GM21447 (cell line): Measurements from ENCODE around the gene TK1.

Experiments
- ATAC-seq: cut with Tn5 transposase; IDR thresholded peaks from one replicate; pipeline ENCODE4 v1.9.1; 2021; ENCODE audit not compliant: unreplicated experiment

TK1 gene

DNA sequence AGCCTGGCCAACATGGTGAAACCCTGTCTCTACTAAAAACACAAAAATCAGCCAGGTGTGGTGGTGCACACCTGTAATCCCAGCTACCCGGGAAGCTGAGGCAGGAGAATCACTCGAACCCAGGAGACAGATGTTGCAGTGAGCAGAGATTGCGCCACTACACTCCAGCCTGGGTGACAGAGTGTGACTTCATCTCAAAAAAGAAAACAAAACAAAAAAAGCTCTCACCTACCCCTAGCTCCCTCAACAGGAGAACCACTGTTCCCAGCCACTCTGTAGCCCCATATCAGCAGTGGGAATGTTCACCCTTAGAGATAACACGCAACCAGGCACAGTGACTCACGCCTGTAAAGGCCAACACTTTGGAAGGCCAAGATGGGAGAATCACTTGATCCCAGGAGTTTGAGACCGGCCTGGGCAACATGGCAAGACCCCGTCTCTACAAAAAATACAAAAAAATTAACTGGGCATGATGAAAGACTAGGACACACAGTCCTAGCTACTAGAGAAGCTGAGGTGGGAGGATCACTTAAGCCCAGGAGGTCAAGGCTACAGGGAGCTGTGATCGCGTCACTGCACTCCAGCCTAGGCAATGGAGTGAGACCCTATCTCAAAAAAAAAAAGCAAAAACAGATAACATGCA is 50.9 kb downstream of the TK1 start:
- ATAC-seq = no peak

DNA sequence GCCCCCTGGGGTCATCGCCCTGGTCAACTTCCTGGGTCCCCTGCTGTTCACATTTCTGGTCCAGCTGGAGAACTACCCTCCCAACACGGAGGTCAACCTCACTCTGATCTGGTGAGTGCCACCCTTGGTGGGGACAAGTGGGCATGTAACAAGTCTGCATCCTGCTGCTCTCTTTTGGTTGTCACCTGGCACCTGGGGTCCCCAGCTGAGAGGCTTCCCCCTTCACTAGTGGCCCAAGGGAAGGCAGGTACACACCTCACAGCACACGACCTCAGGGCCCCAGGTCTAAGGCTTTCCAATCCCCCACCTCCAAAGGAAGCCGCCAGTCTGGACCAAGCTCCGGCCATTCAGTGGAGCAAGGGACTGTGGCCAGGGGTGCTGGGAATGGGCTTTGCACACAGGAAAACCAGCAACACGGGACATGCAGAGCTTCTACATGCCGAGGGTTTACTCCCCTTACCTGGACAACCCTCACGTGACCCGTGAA is 51.9 kb downstream of the TK1 start:
- ATAC-seq = no peak

DNA sequence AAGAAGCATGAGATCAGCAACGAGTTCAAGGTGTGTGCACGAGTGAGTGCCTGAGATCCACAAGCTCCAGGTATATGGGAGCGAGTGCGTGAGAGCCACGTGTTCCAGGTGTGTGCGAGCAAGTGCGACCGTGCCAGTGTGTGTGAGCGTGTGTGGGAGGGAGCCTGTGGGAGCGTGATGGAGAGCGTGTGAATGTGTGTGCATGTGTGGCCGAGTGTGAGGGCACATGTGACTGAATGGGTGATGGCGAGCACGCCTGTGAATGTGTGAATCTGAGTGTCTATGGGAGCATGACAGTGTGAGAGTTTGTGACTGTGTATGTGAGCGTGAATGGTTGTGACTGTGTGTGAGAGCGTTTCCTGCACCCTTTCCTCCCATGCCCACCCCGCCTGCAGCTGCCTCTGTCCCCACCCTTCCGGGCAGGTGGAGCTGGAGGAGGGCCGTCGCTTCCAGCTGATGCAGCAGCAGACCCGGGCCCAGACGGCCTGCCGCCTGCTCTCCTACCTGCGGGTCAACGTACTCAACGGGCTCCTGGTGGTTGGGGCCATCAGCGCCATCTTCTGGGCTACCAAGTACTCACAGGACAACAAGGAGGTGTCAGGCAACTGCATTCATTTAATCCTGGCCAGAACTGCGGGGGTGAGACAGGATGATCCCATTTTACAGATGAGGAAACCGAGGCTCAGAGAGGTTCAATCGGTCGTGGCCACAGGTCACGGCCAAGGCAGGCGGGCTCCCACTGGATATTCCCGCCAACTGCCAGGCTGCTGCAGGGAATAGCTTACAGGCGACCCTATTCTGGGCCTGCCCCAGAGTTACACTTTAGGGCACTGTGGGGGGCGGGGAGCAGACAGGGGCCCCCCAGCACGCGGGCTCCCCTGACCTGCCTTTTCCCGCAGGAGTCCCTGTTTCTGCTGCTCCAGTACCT is 52.6 kb downstream of the TK1 start:
- no peak for ATAC-seq

DNA sequence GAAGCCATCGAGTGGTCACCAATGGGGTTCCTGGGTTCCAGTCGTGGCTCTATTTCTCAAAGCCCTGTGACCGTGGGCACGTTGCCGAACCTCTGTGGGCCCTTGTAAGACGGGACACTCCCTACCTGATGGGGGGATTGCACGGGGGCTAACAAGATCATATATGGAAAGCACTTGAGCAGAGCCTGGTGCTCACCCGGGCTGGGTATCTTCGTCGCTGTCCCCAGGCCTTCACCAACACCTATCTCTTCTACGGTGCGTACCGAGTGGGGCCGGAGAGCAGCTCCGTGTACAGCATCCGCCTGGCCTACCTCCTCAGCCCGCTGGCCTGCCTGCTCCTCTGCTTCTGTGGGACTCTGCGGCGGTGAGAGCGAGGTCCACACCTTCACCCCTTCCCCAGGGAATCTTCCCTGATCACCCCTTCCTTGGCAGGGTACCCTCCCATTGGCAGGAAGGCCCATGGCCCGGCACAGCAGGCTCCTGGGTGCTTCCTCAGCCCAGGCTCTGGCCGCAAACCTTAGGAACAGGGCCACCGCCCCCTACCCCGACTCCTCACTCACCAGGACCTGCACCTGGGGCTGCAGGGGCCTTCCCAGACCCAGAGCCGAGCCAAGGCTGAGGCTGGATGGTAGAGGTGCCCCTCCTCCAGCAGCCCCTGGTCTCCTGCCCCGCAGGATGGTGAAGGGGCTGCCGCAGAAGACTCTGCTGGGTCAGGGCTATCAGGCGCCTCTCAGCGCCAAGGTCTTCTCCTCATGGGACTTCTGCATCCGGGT is 53.5 kb downstream of the TK1 start:
- ATAC-seq = no peak

DNA sequence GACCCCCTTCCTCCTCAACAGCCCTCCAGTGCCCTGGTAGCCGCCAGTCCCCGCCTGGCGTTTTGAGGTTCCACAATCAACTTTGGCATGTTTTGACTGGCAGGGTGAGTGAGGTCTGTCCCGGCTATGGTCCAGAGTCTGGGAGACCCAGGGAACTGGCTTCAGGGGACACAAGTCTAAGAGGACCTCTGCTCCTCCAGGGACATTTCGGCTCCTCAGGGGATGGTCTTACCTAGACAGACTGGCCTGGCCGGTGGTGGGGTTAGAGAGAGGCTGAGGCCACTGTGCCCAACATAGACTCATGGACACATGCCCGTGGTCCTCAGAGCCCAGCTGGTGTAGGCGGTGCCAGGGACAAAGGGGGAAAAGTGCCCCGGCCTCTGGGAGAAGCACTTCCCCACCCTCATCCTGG is 54.1 kb downstream of the TK1 start:
- ATAC-seq = no peak

DNA sequence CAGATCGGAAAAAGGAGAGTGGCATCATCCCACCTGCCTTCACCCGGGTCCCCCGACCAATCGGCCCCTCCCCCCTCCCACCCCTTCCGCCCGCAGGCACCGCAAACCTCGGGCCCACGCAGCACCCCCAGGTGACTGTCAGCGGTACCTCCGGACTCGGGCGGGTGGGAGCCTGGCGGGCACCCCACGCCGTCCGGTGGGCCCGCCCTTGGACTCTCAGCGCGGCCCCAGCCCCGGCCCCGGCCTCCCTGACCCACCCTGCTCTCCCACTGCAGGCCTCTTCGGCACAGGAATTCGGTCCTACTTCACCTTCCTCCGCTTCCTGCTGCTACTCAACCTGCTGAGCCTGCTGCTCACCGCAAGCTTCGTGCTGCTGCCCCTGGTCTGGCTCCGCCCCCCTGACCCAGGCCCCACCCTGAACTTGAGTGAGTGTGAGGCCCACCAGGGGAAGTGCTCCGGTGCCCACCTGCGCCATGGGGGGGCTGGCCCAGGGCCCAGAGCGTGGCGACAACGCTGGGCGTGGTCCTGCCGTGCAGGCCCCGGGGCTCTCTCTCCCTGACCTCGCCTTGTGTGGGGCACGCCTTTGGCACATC is 54.7 kb downstream of the TK1 start:
- no peak for ATAC-seq

DNA sequence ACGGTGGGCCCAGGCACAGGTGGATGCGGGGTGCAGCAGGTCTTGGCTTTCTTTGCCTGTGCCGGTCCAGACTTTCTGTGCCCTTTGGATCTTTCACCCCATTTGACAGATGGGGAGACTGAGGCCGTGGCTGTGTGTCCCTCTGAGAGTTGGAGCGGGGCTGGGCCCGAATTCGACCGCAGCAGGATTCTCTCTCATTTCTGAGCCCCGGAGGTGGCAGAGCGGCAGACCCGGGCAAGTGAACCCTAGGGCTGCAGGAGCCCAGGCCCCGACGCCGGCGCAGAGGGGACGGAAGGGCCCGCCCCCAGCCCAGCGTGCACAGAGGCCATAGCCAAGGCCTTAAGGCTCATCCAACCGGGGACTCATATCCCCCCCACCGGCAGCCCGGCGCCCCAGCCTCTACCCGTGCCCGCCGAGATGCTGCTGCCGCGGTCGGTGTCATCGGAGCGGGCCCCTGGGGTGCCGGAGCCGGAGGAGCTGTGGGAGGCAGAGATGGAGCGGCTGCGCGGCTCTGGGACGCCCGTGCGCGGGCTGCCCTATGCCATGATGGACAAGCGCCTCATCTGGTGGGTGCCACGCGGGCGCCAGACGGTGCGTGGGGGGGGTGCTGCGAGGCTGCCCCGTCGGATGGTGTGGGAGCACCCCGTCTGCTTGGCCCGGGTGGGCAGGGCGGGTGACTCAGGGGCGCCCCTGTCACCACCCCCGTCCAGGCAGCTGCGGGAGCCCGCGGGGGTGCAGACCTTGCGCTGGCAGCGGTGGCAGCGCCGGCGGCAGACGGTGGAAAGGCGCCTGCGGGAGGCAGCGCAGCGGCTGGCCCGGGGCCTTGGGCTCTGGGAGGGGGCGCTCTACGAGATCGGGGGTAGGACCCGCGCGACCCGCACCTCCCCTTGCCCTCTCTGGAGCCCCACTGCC is 55.4 kb downstream of the TK1 start:
- no peak for ATAC-seq

DNA sequence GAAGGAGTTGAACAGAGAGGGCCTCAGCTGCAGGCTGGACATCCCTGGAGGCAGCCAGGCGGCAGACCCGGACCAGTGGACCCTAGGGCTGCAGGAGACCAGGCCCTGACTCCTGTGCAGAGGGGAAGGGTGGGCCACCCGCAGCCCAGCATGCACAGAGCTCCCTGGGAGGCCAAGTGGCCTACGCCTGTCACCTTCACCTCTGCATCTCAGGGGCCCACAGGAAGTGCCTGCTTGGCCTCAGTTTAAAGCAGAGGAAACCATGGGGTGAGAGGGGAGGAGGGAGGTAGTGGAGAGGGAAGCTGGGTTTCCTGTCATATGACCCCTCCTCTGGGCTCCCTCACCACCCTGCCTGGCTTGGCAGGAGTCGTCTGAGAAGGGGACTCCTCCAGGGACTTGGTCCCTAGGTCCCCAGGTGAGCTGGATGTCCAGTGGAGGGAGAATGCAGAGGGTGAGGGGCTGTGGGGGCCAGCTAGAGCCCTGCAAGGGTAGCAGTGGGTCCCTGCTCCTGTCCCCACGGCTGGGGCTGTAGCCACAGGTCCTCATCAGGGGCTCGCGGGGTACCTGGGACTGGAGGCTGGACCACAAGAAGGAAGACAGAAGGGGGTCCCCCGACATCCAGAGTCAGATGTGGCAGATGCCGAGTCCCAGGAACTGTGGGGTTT is 56.3 kb downstream of the TK1 start, which contains the start of gene TMC8:
TMC8 (plus strand) TSS at position 335 of the 665 bp plus-strand sequence. CDS start 818 bp downstream, outside the sequence.
- no peak for ATAC-seq

DNA sequence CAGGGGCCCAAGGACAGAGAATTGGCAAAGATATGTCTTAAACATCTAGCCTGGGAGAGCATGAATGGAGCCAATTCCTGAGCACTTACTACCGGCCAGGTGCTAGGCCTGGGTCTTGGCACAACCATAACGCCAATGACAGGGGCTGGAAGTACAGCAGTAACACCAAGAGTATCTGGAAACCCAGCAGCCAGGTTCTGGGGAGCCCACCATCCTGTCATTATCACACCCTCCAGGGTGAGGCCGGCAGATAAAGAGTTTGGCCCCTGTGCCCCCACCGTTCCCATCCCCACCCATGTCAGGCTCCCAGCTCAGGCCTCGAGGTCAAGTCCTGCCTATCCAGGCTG is 56.8 kb downstream of the TK1 start:
- ATAC-seq = no peak

DNA sequence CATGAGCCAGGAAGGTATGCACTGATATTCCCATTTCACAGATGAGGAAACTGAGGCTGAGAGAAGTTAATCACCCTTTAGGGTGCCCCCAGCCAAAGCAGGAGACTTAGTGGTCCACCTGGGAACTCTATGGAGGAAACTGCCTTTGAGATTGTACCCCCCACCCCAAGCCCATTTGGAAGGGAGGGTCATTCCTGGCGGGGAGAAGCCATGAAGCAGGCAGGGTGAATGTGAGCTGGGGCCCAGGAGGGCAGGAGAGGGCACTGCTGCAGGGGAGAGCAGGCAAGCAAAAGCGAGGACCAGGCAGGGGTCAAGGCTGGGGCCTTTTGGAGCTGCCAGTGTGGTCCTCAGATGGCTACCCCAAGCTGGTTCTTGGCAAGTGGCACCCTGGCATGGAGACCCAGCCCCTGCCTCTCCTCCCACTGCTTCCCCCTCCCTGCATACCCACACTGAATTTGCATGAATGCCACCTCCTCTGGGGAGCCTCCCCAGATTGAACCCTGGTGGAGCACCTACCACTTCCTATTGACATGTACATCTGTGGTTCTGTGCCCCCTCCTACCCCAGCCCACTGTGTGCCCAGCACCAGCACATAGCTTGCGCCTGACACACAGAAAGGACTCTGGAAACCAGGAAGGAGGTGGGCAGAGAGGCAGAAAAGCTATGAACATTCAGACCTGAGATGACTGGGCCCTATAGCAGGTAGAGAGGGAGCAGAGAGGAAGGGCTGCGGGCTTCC is 57.3 kb downstream of the TK1 start:
- no peak for ATAC-seq

DNA sequence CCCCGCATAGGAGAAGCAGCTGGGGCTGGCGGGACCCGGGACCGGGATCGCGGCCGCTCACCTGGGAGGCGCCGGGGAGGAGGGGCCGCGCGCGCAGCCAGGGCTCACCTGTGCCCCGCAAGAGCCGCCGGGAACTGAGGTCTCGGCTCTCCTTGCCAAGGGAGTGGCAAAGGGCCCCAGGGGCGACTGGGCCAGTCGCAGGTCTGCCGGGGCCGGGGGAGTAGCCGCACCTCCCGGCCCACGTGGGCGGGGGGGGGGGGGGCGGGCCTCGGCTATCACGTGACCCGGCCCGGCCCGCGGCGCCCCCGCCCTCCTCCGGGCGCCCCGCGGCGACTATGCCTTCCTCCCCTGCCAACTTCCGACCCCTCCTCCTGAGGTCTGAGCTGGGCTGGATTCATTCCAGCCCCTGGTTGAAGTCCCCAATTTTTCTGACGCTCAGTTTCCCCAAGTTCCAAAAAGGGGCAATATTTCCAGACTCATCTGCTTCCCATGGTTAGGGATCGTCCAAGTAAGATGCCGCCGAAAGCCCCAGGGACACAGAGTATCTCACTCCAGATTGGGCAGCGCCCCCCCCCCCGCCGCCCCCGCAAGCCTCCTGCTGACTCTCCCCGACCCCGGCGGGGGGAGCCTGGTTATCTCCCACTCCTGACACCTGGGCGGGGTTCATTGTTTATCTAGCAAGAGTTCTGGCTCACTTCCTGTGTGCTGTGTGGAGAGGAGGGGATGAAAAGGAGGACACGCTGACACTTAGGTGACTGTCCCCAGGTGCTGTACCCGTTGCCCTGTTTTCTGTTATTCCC is 58.1 kb downstream of the TK1 start, which contains the start of gene TMC6:
TMC6 (minus strand) TSS at position 205 of the 800 bp plus-strand sequence. CDS start 1,923 bp downstream, outside the sequence.
- ATAC-seq = no peak

DNA sequence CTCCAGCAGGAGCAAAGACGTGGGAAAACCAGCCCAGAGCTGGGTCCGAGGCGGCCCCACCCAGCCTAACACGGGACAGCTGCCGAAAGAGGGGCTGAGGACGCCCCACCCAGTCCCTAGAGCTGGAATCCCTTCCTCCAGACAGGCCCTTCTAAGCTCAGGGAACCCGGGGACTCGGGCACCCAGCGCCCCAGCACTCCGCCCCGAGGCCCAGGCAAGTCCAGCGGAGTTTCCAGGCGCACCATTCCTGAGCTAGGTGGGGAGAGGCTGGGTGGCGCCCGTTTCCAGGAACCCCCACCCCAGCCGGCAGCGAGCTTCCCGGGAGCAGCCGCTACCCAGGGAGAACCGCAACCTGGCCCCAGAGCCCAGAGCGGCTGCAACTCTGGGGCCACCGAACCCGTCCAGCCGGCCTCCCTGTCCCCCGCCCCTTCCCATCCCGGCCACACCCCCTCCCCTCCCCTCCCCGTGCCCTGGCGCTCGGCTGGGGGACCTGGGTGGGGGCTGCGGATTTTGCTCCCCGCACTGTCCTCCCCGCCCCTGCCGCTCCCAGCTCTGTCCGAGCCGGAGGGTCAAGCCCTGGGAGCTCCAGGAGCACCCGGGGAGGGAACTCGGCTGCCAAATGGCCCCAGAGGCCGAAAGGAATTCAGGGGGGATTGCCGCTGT is 58.8 kb downstream of the TK1 start:
- ATAC-seq = no peak

DNA sequence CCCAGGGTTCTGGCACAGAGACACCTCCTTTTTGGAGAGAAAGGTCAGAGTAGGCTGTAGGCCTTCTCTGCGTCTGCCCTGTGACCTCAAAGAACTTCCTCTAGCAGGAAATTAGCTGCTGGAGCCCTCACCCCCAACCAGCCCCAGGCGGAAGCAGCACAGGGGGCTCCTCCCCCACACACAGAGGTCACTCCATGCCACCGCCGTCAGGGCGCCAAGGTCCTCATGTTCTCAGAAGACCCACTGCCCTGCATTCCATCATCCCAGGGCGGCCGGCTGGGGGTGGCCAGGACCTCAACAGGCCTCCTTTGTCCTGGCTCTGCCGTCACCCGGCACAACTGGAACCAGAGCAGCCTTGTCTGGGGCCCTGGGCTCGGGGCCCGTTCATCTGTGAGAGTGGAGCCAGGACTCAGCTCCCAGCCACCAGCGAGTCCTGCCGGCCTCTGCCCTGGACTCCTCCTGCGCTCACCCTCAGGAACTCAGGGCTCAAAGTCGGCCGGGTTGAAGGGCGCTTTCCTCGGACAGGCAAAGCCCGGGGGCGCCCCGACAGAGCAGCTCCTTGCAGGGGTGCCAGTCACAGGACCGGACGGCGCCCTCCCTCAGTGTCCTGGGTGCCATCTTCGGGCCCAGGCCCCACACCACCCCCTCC is 59.5 kb downstream of the TK1 start:
- no peak for ATAC-seq

DNA sequence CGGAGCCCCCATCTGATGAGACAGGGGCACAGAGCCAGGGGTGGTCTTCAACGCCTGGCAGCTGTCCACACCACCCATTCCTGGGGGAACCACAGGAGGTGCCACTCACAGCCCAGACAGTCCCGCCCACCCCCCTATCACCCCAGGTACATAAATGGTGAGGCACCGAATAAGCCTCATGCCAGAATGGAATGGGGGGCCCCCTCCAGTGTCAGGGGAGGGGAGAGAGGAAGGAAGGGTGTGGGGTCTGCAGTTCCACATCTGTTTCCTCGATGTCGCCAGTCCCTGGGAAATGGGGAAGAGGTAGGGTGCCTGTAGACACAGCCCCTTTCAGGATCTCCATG is 60.0 kb downstream of the TK1 start:
- no peak for ATAC-seq

DNA sequence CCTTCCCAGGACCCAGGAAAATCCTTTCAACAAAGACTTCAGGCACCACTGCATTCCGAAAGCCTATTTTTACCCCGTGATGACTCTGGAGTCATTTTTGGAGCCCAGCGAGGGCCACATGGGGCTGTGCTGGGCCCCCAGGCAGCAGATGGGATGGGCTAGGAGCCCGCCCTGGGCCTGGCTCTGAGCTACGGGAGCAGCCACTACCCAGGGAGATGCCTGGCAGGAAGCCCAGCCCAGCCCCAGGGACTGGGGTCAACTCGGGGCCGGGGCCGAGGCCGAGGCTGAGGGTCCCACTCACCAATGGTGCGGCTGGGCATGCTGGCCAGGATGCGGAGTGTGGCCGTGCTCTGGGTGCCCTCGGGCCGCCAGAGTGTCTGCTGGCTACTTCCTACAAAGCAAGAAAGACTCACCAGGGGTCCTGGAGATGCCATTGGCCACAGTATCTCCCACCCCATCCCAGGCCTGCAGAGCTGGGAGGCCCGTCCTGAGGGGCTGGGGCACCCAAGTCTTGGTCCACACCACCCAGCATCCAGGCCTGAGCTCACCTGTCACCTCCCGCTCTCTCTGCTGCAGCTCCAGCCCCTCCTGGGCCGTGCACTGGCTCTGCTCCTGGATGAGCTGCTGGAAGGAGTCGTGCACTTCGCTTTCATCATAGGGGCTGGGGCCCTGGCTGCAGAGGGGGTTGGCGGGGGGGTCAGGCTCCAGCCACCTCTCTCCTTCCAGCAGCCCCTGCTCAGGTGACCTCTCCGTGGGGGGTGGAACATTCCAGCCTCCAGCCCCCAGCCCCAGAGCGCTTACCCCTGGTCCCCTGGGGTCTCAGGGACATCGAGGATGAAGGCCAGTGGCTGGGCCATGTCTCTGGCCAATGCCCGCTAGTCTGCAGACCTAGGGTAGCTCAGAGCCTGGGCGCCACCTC is 60.6 kb downstream of the TK1 start:
- no peak for ATAC-seq
